Hepatocyte (in vitro differentiated cells): ENCODE data around the gene GTPBP4.

Experiments
- CTCF ChIP-seq: fragments of 200-600 bp; sonication (generic); IDR thresholded peaks from 2 replicates; pipeline ENCODE4 v1.5.1; 2016; ENCODE audit warnings: antibody characterized with exemption, mild to moderate bottlenecking; ENCODE audit not compliant: poor library complexity
- EZH2 ChIP-seq: fragments of 200-600 bp; sonication (generic); IDR thresholded peaks from 2 replicates; pipeline ENCODE4 v1.6.1; 2016; ENCODE audit warnings: antibody characterized with exemption, mild to moderate bottlenecking, borderline replicate concordance
- EZH2phosphoT487 ChIP-seq: fragments of 200-600 bp; sonication (generic); IDR thresholded peaks from one replicate; pipeline ENCODE4 v1.6.1; 2018; ENCODE audit warnings: antibody characterized with exemption, mild to moderate bottlenecking, low read depth, moderate library complexity; ENCODE audit not compliant: unreplicated experiment, severe bottlenecking

GRCh38 chr10:964988-965417, 23.2 kb upstream of the GTPBP4 start:
- no peak for TF ChIP-seq EZH2
- TF ChIP-seq CTCF, result no peak
- TF ChIP-seq EZH2phosphoT487, result no peak
